Sciatic nerve (tissue), 2 donors: Measurements from ENCODE around the gene MRTFB. TPM values are rescaled to one million over a fixed set of nuclear protein-coding genes. Genes with fewer than 3 reads are reported as not detected.
"Not testable (repeated sequence)": the region's sequence is repeated elsewhere in the genome, so short reads cannot be mapped to it uniquely, and the experiment has no call there.

Experiments
- ATAC-seq: fragments of 200-7000 bp; cut with Tn5 transposase; one replicate; pipeline ENCODE4 v1.9.1; 2020; ENCODE audit warnings: mild to moderate bottlenecking, moderate library complexity
- DNase-seq: peaks from one replicate; pipeline ENCODE4 v3.0.0-alpha.2; 2020; ENCODE audit warnings: low spot score
- intact Hi-C: fragments of 100-400 bp; cut with DNase I; formaldehyde crosslinking; loops from one replicate; pipeline ENCODE4 v1.14.2; 2022
- total RNA-seq: library from RNA; stranded (reverse); fragmentation: NEBNext Ultra II Directional; extraction: Animal tissue kit (Norgen Biotek cat#: 25700); gene quantifications from one replicate; pipeline ENCODE4 v1.2.1, GENCODE V29; 2021
- donor health status: DM: no; HTN: no; CAD: no.
- donor health status: DM: no; HTN: no; CAD: no.

MRTFB gene, protein sequence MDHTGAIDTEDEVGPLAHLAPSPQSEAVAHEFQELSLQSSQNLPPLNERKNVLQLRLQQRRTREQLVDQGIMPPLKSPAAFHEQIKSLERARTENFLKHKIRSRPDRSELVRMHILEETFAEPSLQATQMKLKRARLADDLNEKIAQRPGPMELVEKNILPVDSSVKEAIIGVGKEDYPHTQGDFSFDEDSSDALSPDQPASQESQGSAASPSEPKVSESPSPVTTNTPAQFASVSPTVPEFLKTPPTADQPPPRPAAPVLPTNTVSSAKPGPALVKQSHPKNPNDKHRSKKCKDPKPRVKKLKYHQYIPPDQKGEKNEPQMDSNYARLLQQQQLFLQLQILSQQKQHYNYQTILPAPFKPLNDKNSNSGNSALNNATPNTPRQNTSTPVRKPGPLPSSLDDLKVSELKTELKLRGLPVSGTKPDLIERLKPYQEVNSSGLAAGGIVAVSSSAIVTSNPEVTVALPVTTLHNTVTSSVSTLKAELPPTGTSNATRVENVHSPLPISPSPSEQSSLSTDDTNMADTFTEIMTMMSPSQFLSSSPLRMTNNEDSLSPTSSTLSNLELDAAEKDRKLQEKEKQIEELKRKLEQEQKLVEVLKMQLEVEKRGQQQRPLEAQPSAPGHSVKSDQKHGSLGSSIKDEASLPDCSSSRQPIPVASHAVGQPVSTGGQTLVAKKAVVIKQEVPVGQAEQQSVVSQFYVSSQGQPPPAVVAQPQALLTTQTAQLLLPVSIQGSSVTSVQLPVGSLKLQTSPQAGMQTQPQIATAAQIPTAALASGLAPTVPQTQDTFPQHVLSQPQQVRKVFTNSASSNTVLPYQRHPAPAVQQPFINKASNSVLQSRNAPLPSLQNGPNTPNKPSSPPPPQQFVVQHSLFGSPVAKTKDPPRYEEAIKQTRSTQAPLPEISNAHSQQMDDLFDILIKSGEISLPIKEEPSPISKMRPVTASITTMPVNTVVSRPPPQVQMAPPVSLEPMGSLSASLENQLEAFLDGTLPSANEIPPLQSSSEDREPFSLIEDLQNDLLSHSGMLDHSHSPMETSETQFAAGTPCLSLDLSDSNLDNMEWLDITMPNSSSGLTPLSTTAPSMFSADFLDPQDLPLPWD
- 72.0 TPM for total RNA-seq

DNA sequence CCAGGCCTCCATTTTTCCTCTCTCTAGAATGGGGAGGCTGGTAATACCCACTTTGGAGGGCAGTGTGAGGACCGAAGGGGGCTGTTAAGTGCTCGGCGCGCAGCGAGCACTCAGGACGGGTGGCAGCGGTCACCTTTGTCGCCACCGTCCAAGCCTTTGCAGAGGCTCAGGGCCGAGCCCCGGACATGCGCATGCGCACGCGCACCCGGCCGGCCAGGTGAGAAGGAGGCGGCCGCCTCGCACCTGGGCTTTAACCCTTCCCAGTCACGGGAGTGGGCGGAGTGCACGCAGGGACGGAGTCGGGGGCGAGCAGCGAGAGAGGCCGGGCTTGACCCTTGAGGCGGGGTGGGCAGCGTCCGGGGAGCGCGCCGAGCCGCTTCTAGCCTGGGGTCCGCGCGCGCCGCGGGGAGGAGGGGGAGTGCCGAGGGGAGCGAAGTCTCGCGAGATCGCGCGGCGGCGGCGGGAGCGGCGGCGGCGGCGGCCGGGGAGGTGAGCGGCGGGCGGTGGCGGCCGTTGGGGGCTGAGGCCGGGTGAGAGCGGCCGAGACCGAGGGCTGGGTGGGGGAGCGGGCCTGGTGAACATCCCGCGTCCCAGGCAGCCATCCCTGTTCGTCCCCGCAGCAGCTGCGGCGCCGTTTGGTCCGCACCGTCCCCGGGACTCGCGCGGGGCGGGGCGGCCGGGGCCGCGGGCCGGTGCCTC is at the start of gene MRTFB:
MRTFB (plus strand) TSS at position 443 of the 699 bp plus-strand sequence. CDS start 69,288 bp downstream, outside the sequence.
- DNase-seq (peak; percentile 85), ATAC-seq (peak; percentile 84)
- intact Hi-C loops = no loop called here

DNA sequence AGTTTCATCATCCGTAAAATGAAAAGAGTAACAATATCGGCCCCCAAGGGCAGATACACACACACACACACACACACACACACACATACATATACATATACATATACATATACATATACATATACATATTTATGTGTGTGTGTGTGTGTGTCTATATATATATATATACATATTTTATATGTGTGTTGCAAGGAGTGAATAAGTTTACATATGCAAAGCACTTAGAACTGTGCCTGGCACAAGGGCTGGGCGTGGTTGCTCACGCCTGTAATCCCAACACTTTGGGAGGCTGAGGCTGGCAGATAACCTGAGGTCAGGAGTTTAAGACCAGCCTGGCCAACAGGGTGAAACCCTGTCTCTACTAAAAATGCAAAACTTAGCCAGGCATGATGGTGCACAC is 47.6 kb upstream of the MRTFB start:
- intact Hi-C loops = not testable (repeated sequence)

DNA sequence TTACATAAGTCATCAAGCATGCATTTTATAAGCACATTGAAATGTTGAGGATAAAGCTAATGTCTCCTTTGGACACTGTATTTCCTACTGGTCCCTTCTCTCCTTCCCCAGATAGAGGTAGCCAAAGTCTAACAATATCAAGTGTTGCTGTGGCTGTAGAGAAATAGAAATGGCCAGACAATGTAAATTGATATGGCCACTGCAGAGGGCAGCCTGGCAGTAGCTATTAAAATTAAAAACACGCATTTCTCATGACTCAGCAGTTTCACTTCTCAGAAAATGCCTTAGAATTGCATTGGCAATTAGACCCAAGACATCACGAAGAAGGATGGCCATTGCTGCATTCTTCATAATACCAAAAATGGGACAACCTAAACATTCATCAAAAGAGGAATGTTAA is 46.8 kb upstream of the MRTFB start:
- no peak for DNase-seq
- intact Hi-C loops = no loop called here
- no peak for ATAC-seq

More for the DNA sequence above, 47.6 kb upstream of the MRTFB start:
- not testable (repeated sequence) for DNase-seq, ATAC-seq

DNA sequence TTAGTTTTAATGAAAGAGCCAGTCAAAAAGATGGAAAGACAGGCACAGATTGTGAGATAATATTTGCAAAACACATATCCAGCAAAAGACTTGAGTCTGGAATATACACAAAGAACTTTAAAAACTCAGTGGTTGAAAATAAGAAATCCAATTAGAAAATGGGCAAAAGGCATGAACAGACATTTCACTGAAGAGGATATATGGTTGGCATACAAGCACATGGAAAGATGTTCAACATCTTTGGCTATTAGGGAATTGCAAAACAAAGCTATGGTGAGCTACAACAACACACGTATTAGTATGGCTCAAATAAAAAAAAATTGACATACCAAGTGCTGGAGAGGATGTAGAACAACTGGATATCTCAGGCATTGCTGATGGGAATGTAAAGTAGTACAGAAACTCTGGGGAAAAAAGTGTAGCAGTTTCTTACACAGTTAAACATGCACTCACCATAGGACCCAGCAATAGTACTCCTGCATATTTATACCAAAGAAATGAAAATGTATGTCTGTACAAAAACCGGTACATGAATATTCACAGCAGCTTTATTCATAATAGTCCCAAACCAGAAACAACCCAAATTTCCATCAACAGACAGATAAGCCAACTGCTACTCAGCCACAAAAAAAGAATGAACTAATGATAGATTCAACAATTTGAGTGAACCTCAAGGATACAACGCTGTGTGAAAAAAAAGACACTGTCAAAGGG is 44.4 kb upstream of the MRTFB start:
- DNase-seq (no peak), ATAC-seq (no peak)
- intact Hi-C loops = no loop called here

DNA sequence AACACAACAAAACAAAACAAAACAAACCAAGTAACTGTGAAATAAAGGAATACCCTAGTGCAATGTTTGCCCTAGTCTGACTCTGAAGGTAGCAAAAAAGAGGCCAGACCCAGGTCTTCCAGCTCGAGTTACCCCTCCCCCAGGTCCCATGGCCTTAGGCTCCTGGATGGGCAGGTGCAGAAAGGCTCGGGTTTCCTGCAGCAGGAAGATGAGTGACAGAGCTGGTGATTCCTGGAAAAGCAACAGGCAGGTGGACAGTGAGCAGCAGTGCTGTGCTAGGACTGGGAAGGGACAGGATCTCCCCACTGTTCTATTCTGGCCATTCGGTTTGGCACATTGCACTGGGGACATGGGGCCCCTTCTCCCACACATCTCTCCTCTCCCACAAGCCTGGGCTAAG is 42.9 kb upstream of the MRTFB start:
- intact Hi-C loops = no loop called here
- DNase-seq (no peak), ATAC-seq (no peak)

DNA sequence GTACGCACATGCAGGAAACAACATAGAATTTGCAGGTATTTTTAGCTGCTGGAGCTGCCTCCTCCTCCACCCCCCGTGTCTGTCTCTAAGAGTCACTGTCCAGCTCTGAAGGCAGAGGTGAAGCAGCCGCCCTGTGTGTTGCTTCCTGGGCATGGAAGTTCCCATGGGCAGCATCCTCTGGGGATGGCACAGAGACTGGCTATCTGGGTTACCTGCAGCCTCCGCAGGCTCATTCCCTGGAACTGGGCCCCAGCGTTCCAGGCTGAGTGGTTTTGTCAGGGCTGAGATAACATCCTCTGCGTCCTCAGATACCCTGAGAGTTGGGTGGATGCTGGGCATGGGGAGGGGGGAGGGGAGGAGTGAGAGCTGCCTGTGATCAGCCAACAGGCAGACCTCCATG is 41.5 kb upstream of the MRTFB start:
- ATAC-seq = no peak

DNA sequence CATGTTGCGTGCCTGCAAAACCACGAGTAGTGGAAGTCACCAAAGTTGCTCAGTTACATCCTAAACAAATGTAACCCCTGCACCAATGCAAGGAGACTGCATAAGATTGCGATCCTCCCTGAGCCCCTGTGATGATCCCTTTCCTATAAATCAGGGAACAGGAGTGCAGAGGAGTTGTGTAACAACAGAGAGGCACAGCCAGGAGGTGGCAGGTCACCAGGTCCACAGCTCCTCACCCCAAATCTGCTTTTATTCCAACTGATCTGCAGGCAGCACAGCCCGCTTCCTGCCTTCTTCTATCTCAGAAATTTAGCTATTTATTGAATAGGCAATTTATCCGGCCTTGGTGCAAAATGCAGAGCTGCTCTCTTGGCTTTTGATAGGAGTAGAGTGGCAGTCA is 36.0 kb upstream of the MRTFB start:
- DNase-seq = no peak
- no peak for ATAC-seq
- intact Hi-C loops = no loop called here

More for the DNA sequence above, 41.5 kb upstream of the MRTFB start:
- intact Hi-C loops = no loop called here
- DNase-seq = no peak

DNA sequence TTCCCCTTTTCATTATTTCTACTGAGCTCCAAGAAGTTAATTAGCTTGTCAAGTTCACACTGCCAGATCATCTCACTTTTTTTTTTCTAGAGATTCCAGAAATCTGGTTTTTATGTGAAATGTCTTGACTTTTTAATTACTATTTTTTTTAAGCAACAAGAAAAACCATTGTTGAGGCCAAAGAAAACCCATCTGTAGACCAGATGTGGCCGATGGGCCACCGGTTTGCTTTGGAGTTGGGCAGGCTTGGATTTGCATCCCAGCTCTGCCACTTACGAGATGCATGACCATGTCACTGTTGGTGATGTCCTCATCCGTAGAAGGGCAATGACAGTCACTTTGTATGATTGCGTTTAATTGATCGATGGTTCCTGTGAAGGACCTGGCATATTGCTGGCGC is 34.2 kb upstream of the MRTFB start:
- DNase-seq (no peak), ATAC-seq (no peak)
- intact Hi-C loops = no loop called here

DNA sequence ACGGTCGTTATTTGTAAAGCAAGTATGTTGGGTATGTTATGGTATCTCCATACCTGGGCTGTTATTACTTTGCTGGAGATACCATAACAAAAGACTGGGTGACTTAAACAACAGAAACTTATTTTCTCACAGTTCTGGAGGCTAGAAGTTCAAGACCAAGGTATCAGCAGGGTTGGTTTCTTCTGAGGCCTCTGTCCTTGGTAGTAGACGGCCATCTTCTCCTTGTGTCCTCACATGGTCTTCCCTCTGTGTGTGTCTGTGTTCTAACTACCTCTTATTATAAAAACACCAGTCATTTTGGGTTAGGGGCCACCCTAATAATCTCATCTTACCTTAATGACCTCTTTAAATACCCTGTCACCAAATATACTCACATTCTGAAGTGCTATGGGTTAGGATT is 33.2 kb upstream of the MRTFB start:
- intact Hi-C loops = no loop called here

DNA sequence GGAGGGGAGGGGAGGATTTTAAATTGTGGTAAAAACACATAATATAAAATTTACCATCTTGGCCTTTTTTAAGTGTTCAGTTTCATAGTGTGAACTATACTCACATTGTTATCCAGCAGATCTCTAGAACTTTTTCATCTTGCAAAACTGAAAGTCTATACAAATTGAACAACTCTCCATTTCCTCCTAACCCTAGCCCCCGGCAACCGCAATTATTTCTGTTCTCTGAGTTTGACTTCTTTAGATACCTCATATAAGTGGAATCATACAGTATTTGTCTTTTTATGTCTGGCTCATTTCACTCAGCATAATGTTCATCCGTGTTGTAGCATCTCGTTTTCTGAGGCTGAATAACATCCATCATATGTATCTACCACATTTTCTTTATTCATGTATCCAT is 30.0 kb upstream of the MRTFB start:
- no peak for DNase-seq
- intact Hi-C loops = no loop called here
- ATAC-seq = no peak

More for the DNA sequence above, 33.2 kb upstream of the MRTFB start:
- ATAC-seq (no peak), DNase-seq (no peak)

DNA sequence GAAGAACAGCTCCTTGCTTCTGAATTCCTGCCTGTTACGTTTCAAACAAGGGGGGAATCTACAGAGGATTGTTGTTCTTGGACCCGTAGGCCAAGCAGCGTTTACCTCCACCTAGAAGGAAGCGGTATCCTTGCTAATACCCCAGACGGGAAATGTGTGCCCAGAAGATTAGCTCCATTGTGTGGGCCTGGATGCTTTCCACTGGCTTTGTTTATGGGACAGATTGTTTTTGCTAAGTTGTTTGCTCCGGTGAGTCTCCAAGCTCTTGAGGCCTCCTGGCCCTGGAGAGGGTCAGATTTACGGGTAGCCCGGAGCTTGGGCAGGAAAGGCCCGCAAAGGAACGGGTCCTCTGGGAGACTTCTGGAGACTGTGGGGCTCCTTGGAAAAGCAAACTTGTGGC is 28.4 kb upstream of the MRTFB start:
- DNase-seq = no peak
- intact Hi-C loops = no loop called here
- ATAC-seq = peak; percentile 60

DNA sequence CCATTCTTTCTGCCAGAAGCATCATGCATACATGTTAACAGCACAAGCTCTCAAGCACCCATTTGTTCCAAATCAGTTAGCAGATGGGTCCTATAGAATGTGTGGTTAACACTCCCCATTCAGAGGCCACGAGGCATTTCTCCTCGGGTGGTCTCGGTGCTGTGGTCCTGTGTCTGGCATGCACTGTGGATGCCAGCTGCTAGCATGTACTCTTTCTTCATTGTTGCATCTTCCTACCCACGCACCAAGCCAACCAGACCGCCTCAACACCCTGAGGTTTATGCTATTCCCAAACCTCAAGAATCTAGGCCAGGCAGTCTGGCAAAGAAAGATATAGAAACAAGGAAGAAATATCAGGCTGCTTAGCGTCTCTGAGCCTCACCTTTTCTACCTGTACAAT is 27.8 kb upstream of the MRTFB start:
- DNase-seq = no peak
- ATAC-seq = no peak
- intact Hi-C loops = no loop called here

DNA sequence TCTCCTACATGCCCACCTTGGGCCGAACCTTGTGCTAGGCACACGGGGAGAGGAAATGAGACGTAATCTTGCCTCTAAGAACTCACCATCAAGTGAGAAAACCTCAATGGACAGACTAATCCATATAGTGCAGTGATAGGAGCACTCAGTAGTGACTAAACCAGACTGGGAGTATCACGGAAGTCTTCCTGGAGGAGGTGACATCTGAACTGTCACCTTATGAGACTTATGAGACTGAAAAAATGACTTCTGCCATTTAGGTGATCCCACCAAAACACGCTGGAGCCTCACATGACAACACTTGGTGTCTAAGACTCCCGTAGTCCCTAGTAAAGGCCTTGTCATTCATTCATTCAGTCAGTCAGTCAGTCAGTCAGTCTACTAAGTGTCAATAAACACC is 27.3 kb upstream of the MRTFB start:
- no peak for ATAC-seq
- intact Hi-C loops = no loop called here
- no peak for DNase-seq

DNA sequence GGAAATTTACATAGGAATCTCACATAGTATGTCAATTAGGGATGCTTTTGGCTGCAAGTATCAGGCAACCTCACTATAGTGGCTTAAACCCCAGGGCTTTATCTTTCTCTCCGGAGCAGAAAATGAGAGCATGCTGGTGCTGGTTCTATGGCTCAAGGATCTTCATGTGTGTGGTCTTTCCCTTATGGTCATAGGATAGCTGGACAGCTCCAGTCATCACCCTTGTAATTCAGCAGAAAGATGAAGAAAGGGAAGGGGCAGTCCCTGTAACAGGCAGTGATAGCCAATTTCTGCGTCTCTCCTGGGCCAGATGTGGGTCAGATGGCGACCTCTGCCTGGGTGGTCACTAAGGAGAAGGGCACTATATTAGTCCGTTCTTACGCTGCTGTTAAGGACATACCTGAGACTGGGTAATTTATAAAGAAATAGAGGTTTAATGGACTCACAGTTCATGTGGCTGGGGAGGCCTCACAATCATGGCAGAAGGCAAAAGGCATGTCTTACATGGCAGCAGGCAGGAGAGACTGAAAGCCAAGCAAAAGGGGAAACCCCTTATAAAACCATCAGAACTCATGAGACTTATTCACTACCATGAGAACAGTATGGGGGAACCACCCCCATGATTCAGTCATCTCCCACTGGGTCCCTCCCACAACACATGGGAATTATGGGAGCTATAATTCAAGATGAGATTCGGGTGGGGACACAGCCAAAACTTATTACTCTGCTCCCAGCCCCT is 23.8 kb upstream of the MRTFB start:
- not testable (repeated sequence) for DNase-seq, ATAC-seq

DNA sequence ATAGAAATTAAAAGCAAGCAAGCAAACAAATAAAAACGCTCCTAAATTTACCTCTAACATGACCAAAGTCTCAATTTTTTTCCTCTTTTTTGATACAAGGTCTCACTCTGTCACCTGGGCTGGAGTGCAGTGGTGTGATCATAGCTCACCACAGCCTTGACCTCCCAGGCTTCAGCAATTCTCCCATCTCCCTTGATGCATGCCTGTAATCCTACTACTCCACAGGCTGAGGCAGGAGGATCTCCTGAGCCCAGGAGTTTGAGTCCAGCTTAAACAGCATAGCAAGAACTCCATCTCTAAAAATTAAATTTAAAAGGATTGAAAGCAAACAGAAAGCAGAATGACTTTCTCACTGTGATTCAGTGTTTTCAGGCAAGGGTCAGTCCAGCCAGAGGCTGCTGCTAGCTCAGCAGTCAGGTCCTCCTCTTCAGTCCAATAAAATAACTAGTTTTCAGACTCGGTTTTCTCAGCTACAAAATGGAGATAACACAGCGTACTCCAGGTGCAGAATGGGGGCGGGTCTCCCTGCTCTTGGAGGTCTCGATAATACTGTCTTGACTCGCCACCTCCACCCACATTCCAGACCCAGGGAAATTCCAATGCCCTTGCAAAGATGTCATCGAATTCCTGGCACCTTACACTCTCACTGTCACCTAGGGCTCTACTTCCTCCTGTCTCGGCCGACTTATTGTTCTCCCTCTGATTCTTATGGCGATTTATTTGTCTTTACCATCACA is 20.7 kb upstream of the MRTFB start:
- intact Hi-C loops = no loop called here
- DNase-seq = no peak
- no peak for ATAC-seq

More for the DNA sequence above, 23.8 kb upstream of the MRTFB start:
- intact Hi-C loops = not testable (repeated sequence)

DNA sequence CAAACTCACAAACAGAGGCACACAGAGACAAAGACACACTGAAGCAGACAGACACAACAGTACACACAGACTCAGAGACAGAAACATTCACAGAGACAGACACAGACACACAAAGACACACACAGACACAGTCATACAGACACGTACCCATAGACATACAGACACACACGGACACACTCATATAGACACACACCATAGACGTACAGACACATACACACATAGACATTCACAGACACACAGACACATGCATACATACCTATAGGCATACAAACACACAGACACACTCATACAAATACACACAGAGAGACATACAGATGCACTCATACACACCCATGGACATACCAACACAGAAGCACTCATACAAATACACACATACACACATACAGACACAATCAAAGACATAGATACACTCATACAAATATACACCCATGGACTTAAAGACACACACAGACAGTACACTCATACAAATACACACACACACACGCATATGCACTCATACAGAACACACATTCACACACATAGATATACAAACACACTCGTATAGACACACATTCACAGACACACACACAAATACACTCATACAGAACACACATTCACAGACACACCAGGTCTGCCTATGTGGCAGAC is 19.9 kb upstream of the MRTFB start:
- DNase-seq = no peak
- intact Hi-C loops = no loop called here
- ATAC-seq = no peak

DNA sequence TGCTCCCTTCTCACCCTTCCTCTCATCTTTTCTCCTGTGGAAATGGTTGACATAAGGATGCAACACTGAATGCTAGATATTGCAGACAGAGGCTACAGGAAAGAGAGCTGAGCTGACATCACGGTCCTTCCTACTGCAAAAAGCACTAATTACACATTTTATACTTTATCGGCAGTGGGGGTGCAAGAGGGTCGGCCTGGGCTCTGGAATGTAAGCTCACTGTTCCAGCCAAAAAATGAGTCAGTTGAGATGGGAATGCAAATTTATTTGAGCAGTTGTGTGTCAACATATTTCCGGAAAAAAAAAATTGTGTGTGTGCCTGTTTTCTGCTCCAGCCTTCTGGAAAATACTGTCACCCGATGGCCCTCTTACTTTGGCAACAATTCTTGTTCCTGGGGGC is 14.1 kb upstream of the MRTFB start:
- no peak for ATAC-seq
- intact Hi-C loops = no loop called here

More for the DNA sequence above, 14.1 kb upstream of the MRTFB start:
- no peak for DNase-seq
